Stomach (tissue), 4 donors: Measurements from ENCODE around the gene TSPAN10.

Experiments
- POLR2A ChIP-seq, 4 donors: fragments of 450-650 bp; IDR thresholded peaks; one replicate each; pipeline ENCODE4 v1.6.1; 2016; ENCODE audit warnings: antibody characterized with exemption in 4 of 4, control low read depth in 2 of 4, mild to moderate bottlenecking in 1 of 4, moderate library complexity in 1 of 4
- POLR2AphosphoS5 ChIP-seq, 3 donors: sonication (generic); formaldehyde crosslinking; IDR thresholded peaks; one replicate each; pipeline ENCODE4 v1.6.1; 2016; ENCODE audit warnings: antibody characterized with exemption in 3 of 3
- TF ChIP-seq, protein P1 (sequence below), 7 experiments: fragments of 450-650 bp in 4 of 7; fragments of 200-600 bp in 3 of 7; sonication (generic) in 3 of 7; IDR thresholded peaks; one replicate each; pipeline ENCODE4 v1.5.1; 2016 to 2019; ENCODE audit warnings: antibody characterized with exemption in 7 of 7, control low read depth in 2 of 7, mild to moderate bottlenecking in 1 of 7

GRCh38 chr17:81655378-81656117 is 18.6 kb downstream of the TSPAN10 start:
- TF ChIP-seq, protein P1, sequence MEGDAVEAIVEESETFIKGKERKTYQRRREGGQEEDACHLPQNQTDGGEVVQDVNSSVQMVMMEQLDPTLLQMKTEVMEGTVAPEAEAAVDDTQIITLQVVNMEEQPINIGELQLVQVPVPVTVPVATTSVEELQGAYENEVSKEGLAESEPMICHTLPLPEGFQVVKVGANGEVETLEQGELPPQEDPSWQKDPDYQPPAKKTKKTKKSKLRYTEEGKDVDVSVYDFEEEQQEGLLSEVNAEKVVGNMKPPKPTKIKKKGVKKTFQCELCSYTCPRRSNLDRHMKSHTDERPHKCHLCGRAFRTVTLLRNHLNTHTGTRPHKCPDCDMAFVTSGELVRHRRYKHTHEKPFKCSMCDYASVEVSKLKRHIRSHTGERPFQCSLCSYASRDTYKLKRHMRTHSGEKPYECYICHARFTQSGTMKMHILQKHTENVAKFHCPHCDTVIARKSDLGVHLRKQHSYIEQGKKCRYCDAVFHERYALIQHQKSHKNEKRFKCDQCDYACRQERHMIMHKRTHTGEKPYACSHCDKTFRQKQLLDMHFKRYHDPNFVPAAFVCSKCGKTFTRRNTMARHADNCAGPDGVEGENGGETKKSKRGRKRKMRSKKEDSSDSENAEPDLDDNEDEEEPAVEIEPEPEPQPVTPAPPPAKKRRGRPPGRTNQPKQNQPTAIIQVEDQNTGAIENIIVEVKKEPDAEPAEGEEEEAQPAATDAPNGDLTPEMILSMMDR (IDR thresholded peaks at IDR 0.05), result no peak
- no peak for TF ChIP-seq POLR2A (IDR thresholded peaks at IDR 0.05)
- no peak for TF ChIP-seq POLR2AphosphoS5 (IDR thresholded peaks at IDR 0.05)
